Erythroblast (primary cell): ENCODE results near the gene HP.

Source experiments
- GATA1 ChIP-seq: IDR thresholded peaks from 2 replicates; pipeline ENCODE4 v1.6.1; 2011; ENCODE audit warnings: low read depth, mild to moderate bottlenecking, control low read depth, low read length, moderate library complexity
- POLR2A ChIP-seq: IDR thresholded peaks from 2 replicates; pipeline ENCODE4 v1.6.1; 2011; ENCODE audit warnings: mild to moderate bottlenecking, low read length

DNA sequence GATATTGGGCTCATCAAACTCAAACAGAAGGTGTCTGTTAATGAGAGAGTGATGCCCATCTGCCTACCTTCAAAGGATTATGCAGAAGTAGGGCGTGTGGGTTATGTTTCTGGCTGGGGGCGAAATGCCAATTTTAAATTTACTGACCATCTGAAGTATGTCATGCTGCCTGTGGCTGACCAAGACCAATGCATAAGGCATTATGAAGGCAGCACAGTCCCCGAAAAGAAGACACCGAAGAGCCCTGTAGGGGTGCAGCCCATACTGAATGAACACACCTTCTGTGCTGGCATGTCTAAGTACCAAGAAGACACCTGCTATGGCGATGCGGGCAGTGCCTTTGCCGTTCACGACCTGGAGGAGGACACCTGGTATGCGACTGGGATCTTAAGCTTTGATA is 6.1 kb downstream of the HP start:
- no peak for TF ChIP-seq POLR2A
- TF ChIP-seq GATA1 = no peak
